Measurements from ENCODE around the gene GJD4.
A peak's percentile ranks its signal among the peaks of the same experiment; 100 is the strongest.

GJD4 gene

DNA sequence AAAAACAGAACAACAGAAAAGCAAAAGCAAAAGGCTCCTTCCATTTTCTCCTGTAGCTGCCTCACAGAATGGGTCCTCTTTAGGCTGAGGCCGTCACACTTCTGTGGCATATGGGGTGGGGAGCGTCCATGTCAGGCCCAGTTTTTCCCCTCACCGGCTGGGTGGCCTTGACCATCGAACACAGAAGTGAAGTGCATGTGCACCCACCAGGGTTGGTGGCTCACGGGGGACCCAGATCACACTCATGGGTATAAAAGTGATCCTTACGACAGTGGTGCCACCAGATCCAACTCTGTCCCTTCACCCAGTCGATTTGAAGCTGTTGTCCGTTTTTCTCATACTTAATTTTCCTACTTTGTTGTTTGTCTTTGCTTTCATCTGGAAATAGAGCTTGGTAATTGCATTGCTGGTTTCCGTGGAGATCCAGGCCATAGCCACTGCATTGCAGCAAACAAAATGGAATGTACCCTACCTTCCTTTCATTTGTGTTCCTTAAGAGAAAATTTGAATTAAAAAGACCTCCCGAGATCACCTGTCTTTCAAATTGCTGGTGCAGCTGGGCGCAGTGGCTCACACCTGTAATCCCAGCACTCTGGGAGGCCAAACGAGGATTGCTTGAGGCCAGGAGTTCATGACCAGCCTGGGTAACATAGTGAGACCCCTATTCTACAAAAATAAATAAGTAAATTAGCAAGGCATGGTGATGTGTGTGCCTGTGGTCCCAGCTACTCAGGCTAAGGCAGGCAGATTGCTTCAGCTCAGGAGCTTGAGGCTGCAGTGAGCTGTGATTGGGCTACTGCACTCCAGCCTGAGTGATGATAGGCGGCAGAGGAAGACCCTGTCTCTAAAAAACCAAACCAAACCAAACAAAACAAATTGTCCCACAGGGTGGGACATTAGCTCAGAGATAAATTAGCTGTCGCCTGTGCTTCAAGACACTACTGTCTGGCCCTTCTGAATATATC, 10.7 kb upstream of the GJD4 start:
- peaks cover 20% of the 10 kb centered on the region for H3K9me3 Mint-ChIP-seq
- H3K4me1 Mint-ChIP-seq (ENCODE audit: low read depth): no peaks in the 10 kb centered on the region
- no peak overlapping the region for H3K27ac Mint-ChIP-seq
- H3K36me3 Mint-ChIP-seq (ENCODE audit: low read depth): no peaks in the 10 kb centered on the region
- no peak overlapping the region for H3K4me3 Mint-ChIP-seq
- H3K27me3 Mint-ChIP-seq: peaks cover 28% of the 10 kb centered on the region

DNA sequence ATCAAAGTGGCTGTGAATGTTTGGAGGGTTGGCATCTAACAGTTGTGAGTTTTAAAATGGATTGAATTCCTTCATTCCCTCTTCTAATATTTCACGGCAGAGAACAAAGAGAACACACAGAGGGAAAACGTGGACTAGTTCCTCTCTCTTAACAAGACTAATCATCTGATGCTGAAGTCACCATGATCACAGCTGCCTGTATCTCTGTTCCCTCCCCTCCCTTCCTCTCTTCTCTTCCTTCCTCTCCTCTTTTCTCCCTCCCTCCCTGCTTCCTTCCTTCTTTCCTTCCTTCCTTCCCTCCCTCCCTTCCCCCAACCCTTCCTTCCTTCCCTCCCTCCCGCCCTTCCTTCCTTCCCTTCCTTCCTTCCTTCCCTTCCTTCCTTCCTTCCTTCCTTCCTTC, 10.0 kb upstream of the GJD4 start:
- Mint-ChIP-seq H3K36me3 (ENCODE audit: low read depth) (no peaks in the 10 kb centered on the region), H3K4me1 (ENCODE audit: low read depth) (no peaks in the 10 kb centered on the region), H3K4me3 (no peak overlapping the region), H3K27me3 (peaks cover 31% of the 10 kb centered on the region), H3K27ac (no peak overlapping the region), H3K9me3 (peaks cover 20% of the 10 kb centered on the region)

DNA sequence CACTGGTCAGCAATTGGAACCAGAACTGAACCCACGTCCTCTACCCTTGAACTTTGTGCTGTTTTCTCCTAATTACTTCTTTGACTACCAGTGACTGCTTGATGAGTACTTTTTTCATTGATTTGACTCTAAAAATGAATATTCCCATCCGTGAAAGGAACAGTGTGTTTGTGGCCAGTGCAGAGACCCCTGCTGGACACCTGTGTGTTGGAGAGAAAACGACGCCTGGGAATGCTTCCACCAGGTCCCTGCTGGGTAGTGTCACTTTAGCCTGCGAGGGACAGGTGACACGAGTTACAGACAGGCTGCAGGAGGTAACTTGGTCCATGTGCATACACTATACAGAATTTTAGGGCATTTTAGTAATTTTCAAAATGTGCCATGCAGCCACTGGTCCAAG, 6.8 kb upstream of the GJD4 start:
- H3K27me3 Mint-ChIP-seq: peaks cover 33% of the 10 kb centered on the region
- H3K4me3 Mint-ChIP-seq: no peak overlapping the region
- peaks cover 6% of the 10 kb centered on the region for H3K9me3 Mint-ChIP-seq
- H3K27ac Mint-ChIP-seq: no peak overlapping the region
- no peaks in the 10 kb centered on the region for H3K4me1 Mint-ChIP-seq (ENCODE audit: low read depth)
- no peaks in the 10 kb centered on the region for H3K36me3 Mint-ChIP-seq (ENCODE audit: low read depth)

DNA sequence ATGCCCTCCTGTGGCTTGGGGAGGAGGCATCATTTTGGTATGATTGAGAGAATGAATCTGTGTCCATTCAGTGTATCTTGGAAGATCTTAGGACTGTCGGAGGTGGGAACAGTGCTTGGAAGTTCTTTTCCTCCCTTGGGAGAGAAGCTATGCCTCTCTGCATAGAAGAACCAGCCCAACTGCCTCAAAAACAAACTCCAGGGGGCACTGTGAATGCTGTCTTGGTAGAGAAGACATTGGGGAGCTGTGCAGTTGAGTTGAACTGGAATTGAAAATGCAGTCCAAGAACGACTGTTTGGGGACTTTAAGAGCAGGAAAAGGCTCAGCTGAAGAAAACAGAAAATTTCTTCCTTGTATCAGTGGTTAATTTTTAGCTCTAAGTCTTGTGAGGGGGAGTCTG, 4.9 kb upstream of the GJD4 start:
- Mint-ChIP-seq H3K27me3 (peaks cover 48% of the 10 kb centered on the region), H3K27ac (no peak overlapping the region), H3K4me3 (no peak overlapping the region), H3K36me3 (ENCODE audit: low read depth) (no peaks in the 10 kb centered on the region), H3K4me1 (ENCODE audit: low read depth) (no peaks in the 10 kb centered on the region), H3K9me3 (peaks cover 6% of the 10 kb centered on the region)

DNA sequence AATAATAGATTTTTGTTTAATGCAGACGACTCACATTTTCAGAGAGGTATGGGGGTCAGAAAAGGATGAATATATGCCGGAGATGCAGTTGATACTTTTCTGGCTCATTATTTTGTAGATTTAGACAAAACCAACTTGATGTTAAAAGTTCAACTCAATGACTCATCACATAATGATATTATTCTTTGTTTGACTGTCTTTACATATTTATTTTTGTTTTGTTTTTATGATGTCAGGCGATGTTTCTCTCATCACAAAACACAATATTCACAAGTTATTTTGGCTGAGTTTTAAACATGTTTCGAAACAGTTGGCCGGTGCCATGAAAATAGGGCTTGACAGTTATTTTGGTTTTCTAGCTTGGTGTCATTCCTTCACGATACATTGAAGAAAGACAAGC, 1.3 kb downstream of the GJD4 start:
- Mint-ChIP-seq H3K4me1 (ENCODE audit: low read depth) (peaks cover 5% of the 10 kb centered on the region), H3K27ac (no peak overlapping the region), H3K27me3 (peaks cover 56% of the 10 kb centered on the region), H3K36me3 (ENCODE audit: low read depth) (no peaks in the 10 kb centered on the region), H3K9me3 (peaks cover under 1% of the 10 kb centered on the region), H3K4me3 (no peak overlapping the region)

DNA sequence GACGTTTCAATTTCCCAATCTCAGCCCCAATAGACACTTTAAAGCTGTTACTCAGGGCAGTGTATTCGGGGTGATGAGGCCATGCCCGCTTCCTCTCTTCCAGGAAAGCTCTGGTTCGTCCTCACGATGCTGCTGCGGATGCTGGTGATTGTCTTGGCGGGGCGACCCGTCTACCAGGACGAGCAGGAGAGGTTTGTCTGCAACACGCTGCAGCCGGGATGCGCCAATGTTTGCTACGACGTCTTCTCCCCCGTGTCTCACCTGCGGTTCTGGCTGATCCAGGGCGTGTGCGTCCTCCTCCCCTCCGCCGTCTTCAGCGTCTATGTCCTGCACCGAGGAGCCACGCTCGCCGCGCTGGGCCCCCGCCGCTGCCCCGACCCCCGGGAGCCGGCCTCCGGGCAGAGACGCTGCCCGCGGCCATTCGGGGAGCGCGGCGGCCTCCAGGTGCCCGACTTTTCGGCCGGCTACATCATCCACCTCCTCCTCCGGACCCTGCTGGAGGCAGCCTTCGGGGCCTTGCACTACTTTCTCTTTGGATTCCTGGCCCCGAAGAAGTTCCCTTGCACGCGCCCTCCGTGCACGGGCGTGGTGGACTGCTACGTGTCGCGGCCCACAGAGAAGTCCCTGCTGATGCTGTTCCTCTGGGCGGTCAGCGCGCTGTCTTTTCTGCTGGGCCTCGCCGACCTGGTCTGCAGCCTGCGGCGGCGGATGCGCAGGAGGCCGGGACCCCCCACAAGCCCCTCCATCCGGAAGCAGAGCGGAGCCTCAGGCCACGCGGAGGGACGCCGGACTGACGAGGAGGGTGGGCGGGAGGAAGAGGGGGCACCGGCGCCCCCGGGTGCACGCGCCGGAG, 2.6 kb downstream of the GJD4 start:
- H3K4me3 Mint-ChIP-seq: peak overlapping the region; percentile 67
- no peak overlapping the region for H3K27ac Mint-ChIP-seq
- no peaks in the 10 kb centered on the region for H3K36me3 Mint-ChIP-seq (ENCODE audit: low read depth)
- H3K9me3 Mint-ChIP-seq: no peaks in the 10 kb centered on the region
- peaks cover 5% of the 10 kb centered on the region for H3K4me1 Mint-ChIP-seq (ENCODE audit: low read depth)
- peaks cover 53% of the 10 kb centered on the region for H3K27me3 Mint-ChIP-seq

DNA sequence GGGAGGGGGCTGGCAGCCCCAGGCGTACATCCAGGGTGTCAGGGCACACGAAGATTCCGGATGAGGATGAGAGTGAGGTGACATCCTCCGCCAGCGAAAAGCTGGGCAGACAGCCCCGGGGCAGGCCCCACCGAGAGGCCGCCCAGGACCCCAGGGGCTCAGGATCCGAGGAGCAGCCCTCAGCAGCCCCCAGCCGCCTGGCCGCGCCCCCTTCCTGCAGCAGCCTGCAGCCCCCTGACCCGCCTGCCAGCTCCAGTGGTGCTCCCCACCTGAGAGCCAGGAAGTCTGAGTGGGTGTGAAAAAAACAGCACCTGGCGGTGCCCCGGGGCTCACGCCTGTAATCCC, 3.2 kb downstream of the GJD4 start:
- Mint-ChIP-seq H3K27ac (no peak overlapping the region), H3K27me3 (peaks cover 49% of the 10 kb centered on the region), H3K4me3 (no peak overlapping the region), H3K9me3 (no peaks in the 10 kb centered on the region), H3K4me1 (ENCODE audit: low read depth) (peaks cover 5% of the 10 kb centered on the region), H3K36me3 (ENCODE audit: low read depth) (no peaks in the 10 kb centered on the region)

DNA sequence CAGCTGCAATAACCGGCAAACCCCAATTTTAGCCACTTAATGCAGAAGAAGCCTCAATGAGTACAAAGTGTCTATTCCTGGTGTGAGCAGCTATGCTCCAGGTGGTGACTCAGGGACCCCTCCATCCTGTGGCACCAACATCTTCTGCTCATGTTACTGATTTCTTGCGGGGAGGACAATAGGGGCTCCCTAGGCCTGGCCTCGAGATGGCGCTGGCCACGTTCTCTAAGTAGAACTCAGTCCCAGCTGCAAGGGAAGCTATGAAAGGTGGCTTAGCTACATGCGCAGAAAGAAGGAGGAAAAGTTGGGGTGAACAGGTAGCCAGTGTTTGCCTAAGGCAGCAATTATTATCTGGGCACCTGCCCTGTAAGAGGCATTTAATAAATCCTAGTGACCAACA, 6.6 kb downstream of the GJD4 start:
- Mint-ChIP-seq H3K9me3 (no peaks in the 10 kb centered on the region), H3K4me1 (ENCODE audit: low read depth) (peaks cover 5% of the 10 kb centered on the region), H3K27me3 (peaks cover 49% of the 10 kb centered on the region), H3K4me3 (no peak overlapping the region), H3K27ac (no peak overlapping the region), H3K36me3 (ENCODE audit: low read depth) (no peaks in the 10 kb centered on the region)

DNA sequence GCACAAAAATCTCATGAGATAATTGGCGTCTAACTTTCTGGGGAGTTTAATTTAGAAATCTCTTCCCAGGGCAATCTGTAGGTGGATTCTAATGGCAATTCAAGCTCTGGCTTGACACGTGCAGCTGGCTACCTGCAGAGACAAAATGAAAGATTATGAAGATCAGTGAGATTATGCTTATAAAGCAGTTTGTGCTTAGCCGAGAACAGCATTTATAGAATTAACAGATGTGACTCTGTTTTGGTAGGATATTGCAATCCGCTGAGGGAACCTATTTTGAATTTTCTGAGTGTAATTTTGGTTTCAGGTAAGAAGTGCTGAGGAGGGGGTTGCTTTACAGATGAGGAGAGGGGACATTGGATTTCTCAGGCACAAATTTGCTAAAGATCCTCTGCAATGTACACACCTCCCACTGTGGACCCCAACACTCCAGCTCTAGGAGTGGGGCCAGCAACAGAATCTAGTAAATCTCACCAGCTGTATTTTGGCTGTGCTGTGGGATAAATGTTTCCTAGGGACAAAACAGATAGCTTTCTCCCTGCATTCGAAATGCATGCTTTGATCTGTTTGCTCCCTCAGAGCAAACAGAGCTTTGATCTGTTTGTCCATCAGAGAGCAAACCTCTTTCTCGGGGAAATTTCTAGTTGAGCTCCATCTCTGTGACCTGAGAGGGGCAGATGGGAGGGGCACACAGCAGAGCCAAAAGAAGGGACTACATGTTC, 7.4 kb downstream of the GJD4 start:
- H3K4me1 Mint-ChIP-seq (ENCODE audit: low read depth): peaks cover under 1% of the 10 kb centered on the region
- H3K4me3 Mint-ChIP-seq: no peak overlapping the region
- peaks cover 43% of the 10 kb centered on the region for H3K27me3 Mint-ChIP-seq
- H3K27ac Mint-ChIP-seq: no peak overlapping the region
- H3K9me3 Mint-ChIP-seq: no peaks in the 10 kb centered on the region
- no peaks in the 10 kb centered on the region for H3K36me3 Mint-ChIP-seq (ENCODE audit: low read depth)

DNA sequence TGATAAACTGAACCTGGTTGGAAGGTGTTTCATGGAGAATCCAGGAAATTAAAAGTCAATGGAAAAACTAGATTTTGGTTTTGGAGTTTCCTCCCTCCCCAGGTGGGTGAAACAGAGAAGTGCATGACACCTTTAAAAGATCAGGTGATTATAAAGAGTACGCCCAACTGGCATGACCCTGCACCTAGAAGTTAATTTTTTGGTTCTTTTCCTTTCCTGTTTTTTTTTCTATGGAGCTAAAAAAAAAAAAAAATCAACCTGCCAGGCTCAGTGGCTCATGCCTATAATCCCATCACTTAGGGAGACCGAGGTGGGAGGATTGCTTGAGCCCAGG, 7.9 kb downstream of the GJD4 start:
- no peaks in the 10 kb centered on the region for H3K36me3 Mint-ChIP-seq (ENCODE audit: low read depth)
- no peak overlapping the region for H3K27ac Mint-ChIP-seq
- peaks cover 43% of the 10 kb centered on the region for H3K27me3 Mint-ChIP-seq
- no peak overlapping the region for H3K4me3 Mint-ChIP-seq
- no peaks in the 10 kb centered on the region for H3K4me1 Mint-ChIP-seq (ENCODE audit: low read depth)
- H3K9me3 Mint-ChIP-seq: no peaks in the 10 kb centered on the region

DNA sequence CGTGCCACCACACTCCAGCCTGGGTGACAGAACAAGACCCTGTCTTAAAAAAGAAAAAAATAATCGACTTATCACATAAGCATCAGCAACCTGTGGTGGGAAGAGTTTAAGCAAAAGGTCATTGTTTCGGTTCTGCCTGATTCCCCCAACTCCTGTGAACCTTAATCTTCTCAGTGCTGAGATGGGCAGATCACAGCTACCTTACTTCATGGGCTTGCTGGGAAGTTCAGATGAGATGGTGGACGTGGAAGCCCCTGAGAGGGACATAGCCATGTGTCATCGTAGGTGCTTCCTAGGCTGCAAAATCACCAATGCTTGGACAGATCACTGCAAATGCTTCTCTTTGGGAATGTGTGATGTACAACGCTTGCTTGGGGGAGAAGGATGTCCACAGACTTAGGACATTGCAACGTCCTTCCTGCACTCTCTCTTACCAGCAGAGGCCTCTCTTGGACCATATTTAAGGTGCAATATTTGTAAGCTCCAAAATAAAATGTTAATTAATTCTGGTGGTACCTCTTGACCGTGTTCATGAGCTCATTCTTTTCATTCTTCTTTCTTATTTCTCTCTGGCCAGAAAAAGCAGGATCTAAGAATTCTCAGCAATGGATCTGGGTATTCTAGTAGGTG, 8.6 kb downstream of the GJD4 start:
- H3K4me3 Mint-ChIP-seq: no peak overlapping the region
- H3K27me3 Mint-ChIP-seq: peaks cover 41% of the 10 kb centered on the region
- H3K36me3 Mint-ChIP-seq (ENCODE audit: low read depth): no peaks in the 10 kb centered on the region
- no peaks in the 10 kb centered on the region for H3K9me3 Mint-ChIP-seq
- no peaks in the 10 kb centered on the region for H3K4me1 Mint-ChIP-seq (ENCODE audit: low read depth)
- no peak overlapping the region for H3K27ac Mint-ChIP-seq

DNA sequence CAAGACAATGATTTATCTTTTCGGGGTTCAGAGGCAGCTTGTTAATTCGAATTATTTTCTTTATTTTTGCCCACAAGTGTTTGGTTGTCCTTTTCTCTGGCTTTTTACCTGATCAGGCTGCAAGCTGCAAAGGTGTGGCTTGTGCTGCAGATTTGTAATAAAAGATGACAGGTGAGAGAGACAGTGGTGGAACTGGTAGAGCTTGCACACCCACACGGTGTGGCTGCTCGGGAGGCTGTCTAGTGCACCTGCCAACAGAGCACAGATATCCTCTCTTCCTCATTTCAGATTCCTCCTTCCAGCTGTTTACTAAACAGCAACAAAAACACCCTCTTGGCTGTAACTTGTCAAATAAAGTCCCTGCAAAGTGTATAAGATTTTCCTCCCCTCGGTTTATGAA, 9.2 kb downstream of the GJD4 start:
- Mint-ChIP-seq H3K4me1 (ENCODE audit: low read depth) (no peaks in the 10 kb centered on the region), H3K9me3 (peaks cover 1% of the 10 kb centered on the region), H3K27me3 (peaks cover 36% of the 10 kb centered on the region), H3K36me3 (ENCODE audit: low read depth) (no peaks in the 10 kb centered on the region), H3K4me3 (no peak overlapping the region), H3K27ac (no peak overlapping the region)

DNA sequence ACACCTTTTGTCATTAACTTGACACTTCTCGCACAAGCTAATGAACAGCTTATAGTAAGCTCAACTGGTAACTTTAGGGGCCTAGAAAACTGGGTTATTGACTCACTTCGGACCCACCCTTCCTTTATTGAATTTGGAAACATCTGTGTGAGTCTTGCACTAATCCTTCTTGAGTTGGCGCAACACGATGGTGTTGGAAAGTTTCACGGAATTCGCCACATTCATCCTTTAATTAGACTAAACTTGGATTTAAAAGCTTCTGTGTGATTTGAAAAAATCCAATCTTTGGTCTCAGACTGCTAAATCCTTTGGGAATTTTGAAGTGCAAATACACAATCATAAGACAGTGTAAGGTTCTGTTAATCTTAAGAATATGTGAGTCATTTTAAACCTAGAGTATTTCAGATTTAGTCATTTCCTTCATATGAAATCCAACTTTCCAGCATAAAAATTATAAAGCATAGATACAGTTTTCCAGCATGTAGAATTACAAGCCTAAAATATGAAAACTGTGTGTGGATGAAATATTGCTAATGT, 21.9 kb downstream of the GJD4 start:
- H3K4me3 Mint-ChIP-seq: no peak overlapping the region
- no peaks in the 10 kb centered on the region for H3K9me3 Mint-ChIP-seq
- peaks cover 29% of the 10 kb centered on the region for H3K27me3 Mint-ChIP-seq
- H3K36me3 Mint-ChIP-seq (ENCODE audit: low read depth): no peaks in the 10 kb centered on the region
- no peaks in the 10 kb centered on the region for H3K4me1 Mint-ChIP-seq (ENCODE audit: low read depth)
- H3K27ac Mint-ChIP-seq: no peak overlapping the region

DNA sequence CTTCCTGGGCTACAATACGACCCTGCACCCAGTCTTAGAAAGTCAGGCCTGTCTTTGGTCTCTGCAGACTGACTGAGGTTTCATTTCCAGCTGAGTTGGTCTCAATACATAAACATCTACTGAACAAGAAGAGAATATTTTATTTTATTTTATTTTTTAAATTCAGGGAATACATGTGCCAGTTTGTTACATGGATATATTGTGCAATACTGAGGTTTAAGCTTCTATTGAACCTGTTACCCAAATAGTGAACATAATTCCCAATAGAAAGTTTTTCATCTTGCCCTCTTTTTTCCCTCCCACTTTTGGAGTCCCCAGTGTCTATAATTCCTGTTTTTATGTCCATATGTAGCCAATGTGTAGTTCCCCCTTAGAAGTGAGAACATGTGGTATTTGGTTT, 26.3 kb downstream of the GJD4 start:
- no peaks in the 10 kb centered on the region for H3K36me3 Mint-ChIP-seq (ENCODE audit: low read depth)
- no peaks in the 10 kb centered on the region for H3K4me1 Mint-ChIP-seq (ENCODE audit: low read depth)
- no peaks in the 10 kb centered on the region for H3K9me3 Mint-ChIP-seq
- no peak overlapping the region for H3K27ac Mint-ChIP-seq
- H3K27me3 Mint-ChIP-seq: peaks cover 31% of the 10 kb centered on the region
- H3K4me3 Mint-ChIP-seq: no peak overlapping the region
